ENCODE results near the gene INPP4A.

DNA sequence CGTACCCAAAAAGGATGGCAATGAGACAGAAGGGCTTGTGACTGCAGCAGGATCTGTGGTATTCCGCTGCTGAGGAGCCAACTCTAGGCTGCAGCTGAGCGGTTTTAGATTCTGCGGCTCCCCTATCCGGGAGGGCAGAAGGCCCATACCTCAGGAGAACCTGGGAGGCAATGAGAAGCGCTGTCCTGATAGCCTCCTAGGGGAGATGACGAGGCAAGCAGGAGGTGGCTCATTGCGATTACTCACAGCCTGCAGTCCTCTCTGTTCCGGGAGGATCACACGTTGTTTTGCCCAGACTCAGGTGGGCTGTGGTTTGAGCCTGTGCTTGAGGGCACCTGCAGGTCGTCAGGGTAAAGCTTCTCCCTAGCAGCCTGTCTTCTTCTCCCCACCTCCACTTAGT, 98.6 kb downstream of the INPP4A start:
- TF ChIP-seq POLR2AphosphoS5 (IDR thresholded peaks at IDR 0.05), result no peak
- TF ChIP-seq, protein P1, sequence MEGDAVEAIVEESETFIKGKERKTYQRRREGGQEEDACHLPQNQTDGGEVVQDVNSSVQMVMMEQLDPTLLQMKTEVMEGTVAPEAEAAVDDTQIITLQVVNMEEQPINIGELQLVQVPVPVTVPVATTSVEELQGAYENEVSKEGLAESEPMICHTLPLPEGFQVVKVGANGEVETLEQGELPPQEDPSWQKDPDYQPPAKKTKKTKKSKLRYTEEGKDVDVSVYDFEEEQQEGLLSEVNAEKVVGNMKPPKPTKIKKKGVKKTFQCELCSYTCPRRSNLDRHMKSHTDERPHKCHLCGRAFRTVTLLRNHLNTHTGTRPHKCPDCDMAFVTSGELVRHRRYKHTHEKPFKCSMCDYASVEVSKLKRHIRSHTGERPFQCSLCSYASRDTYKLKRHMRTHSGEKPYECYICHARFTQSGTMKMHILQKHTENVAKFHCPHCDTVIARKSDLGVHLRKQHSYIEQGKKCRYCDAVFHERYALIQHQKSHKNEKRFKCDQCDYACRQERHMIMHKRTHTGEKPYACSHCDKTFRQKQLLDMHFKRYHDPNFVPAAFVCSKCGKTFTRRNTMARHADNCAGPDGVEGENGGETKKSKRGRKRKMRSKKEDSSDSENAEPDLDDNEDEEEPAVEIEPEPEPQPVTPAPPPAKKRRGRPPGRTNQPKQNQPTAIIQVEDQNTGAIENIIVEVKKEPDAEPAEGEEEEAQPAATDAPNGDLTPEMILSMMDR (IDR thresholded peaks at IDR 0.05), result no peak

Data from sigmoid colon (tissue), 4 donors.